Natural killer cell (primary cell): Measurements from ENCODE around the gene ATP5F1E. TPM values are rescaled to one million over a fixed set of nuclear protein-coding genes. Genes with fewer than 3 reads are reported as not detected.
A peak's percentile ranks its signal among the peaks of the same experiment; 100 is the strongest.

Experiments used
- ATAC-seq, 3 donors: fragments of 150-1000 bp in 2 of 3; fragments of 200-7000 bp in 1 of 3; cut with Tn5 transposase; 1 replicate in 1 of 3; 2 replicates in 2 of 3; pipeline ENCODE4 v1.10.0; 2021; ENCODE audit warnings: mild to moderate bottlenecking in 2 of 3, moderate library complexity in 2 of 3
- DNase-seq, 2 donors: peaks; one replicate each; pipeline versions ENCODE4 v3.0.0 to v3.0.0-alpha.2; 2013 to 2021; ENCODE audit warnings: mixed read lengths in 1 of 2
- H3K27ac ChIP-seq: one replicate; pipeline ENCODE4 v1.5.1; 2013; ENCODE audit warnings: mild to moderate bottlenecking, low read length
- H3K27me3 ChIP-seq: one replicate; pipeline ENCODE4 v1.6.1; 2013; ENCODE audit warnings: low read length; ENCODE audit not compliant: control insufficient read depth, insufficient read depth
- H3K36me3 ChIP-seq: one replicate; pipeline ENCODE4 v1.6.1; 2013; ENCODE audit warnings: low read length; ENCODE audit not compliant: control insufficient read depth, insufficient read depth
- H3K4me1 ChIP-seq: one replicate; pipeline ENCODE4 v1.6.1; 2013; ENCODE audit warnings: low read length; ENCODE audit not compliant: control insufficient read depth, insufficient read depth
- H3K4me3 ChIP-seq: one replicate; pipeline ENCODE4 v1.5.1; 2013; ENCODE audit warnings: low read length
- H3K9me3 ChIP-seq: one replicate; pipeline ENCODE4 v1.6.1; 2013; ENCODE audit warnings: low read length; ENCODE audit not compliant: control insufficient read depth, insufficient read depth
- H3K27ac Mint-ChIP-seq, 2 donors: one replicate each; pipeline ENCODE4 v1.8.0; 2022; ENCODE audit warnings: mild to moderate bottlenecking in 2 of 2, mixed read lengths in 2 of 2, moderate library complexity in 1 of 2
- H3K27me3 Mint-ChIP-seq, 2 donors: one replicate each; pipeline ENCODE4 v1.8.0; 2022; ENCODE audit warnings: low read depth in 2 of 2, mixed read lengths in 2 of 2
- H3K36me3 Mint-ChIP-seq: one replicate; pipeline ENCODE4 v1.8.0; 2022; ENCODE audit warnings: mixed read lengths
- H3K4me1 Mint-ChIP-seq, 2 donors: one replicate each; pipeline ENCODE4 v1.8.0; 2022; ENCODE audit warnings: mixed read lengths in 2 of 2
- H3K4me3 Mint-ChIP-seq: one replicate; pipeline ENCODE4 v1.8.0; 2022; ENCODE audit warnings: mild to moderate bottlenecking, moderate library complexity, mixed read lengths
- H3K9me3 Mint-ChIP-seq, 2 donors: one replicate each; pipeline ENCODE4 v1.8.0; 2022; ENCODE audit warnings: mixed read lengths in 2 of 2
- WGBS: methylation state at CpG from one replicate; pipeline ENCODE4 v1.1.7; 2013; ENCODE audit warnings: missing lambda C conversion rate; ENCODE audit not compliant: insufficient coverage; 5-methylcytosine and 5-hydroxymethylcytosine counted together
- intact Hi-C: fragments of 100-400 bp; cut with micrococcal nuclease; formaldehyde crosslinking; loops from one replicate; pipeline ENCODE4 v1.14.2; 2022
- total RNA-seq, 4 donors: library from RNA; stranded (reverse); fragments of 120-200 nt in 1 of 4; gene quantifications; one replicate each; pipeline versions ENCODE4 v1.2.3 to v1.2.4, GENCODE V29; 2013 to 2022
- TF ChIP-seq, protein P1 (sequence below): fragments of 200-600 bp; IDR thresholded peaks from one replicate; pipeline ENCODE4 v1.8.0; 2022; ENCODE audit warnings: antibody characterized with exemption

ATP5F1E gene
- total RNA-seq, 3 donors from 2014 or later (not counting 1 experiment from before 2014, with no cell fraction given), result 45.9 to 58.0 (median 50.8) TPM

DNA sequence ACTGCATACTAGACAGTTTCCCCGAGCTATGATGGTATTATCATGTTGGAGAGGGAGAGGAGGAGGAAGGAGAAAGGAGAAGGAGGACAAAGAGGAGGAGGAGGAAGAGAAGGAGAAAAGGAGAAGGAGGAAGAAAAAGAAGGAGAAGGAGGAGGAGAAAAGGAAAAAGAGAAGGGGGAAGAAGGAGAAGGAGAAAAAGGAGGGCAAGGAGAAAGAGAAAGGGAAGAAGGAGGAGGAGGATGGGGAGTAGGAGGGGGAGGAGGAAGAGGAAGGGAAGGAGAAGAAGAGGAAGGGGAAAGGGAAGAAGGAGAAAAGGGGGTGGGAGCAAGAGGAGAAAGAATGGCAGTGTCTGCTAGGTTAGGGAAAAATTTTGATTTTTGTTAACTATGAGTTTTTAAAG is 45.6 kb upstream of the ATP5F1E start:
- TF ChIP-seq, protein P1, sequence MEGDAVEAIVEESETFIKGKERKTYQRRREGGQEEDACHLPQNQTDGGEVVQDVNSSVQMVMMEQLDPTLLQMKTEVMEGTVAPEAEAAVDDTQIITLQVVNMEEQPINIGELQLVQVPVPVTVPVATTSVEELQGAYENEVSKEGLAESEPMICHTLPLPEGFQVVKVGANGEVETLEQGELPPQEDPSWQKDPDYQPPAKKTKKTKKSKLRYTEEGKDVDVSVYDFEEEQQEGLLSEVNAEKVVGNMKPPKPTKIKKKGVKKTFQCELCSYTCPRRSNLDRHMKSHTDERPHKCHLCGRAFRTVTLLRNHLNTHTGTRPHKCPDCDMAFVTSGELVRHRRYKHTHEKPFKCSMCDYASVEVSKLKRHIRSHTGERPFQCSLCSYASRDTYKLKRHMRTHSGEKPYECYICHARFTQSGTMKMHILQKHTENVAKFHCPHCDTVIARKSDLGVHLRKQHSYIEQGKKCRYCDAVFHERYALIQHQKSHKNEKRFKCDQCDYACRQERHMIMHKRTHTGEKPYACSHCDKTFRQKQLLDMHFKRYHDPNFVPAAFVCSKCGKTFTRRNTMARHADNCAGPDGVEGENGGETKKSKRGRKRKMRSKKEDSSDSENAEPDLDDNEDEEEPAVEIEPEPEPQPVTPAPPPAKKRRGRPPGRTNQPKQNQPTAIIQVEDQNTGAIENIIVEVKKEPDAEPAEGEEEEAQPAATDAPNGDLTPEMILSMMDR, result no peak
- Histone ChIP-seq H3K27me3 (peaks cover 8% of the 10 kb centered on the region), H3K4me1 (peaks cover 11% of the 10 kb centered on the region), H3K9me3 (no peaks in the 10 kb centered on the region), H3K27ac (no peak overlapping the region), H3K36me3 (no peaks in the 10 kb centered on the region), H3K4me3 (no peak overlapping the region)
- H3K27me3 Mint-ChIP-seq, result peaks cover 21 to 45% of the 10 kb centered on the region in 2 donors
- no peak overlapping the region for H3K27ac Mint-ChIP-seq
- intact Hi-C loops, result no loop called here
- no peak overlapping the region for H3K4me3 Mint-ChIP-seq
- no peaks in the 10 kb centered on the region for H3K36me3 Mint-ChIP-seq
- 56% methylated on average over 1 of the region's 1 CpG for WGBS
- DNase-seq (no peak), ATAC-seq (no peak)
- H3K9me3 Mint-ChIP-seq, result no peaks in the 10 kb centered on the region
- H3K4me1 Mint-ChIP-seq, result peaks cover 5 to 19% of the 10 kb centered on the region in 2 donors

DNA sequence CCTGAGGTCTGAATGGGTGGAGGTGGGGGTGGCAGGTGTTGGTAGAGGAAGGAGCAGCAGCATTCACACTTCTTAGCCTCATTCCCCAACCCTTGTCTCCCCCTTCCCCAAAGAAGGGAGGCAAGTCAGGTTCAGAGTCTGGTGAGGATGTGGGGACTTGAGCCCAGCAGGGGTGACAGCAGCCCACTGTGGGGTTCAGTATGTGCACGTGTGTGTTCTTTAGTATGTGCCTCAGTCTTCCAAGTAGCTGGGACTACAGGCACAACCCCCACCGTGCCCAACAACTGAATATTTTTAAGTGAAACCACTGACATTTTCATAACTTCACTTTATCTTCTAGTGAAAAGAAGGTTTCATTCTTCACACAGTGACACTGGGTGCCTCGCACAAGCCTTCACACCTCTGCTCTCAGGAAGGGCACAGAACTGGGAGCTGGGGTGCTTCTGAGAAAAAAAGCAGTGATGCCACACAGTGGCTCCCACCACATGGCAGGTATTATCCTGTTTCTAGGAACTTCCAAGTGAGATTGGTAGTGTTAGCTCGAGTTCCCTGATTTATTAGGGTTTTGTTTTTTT is 43.9 kb upstream of the ATP5F1E start:
- Mint-ChIP-seq H3K27me3 (peaks cover 20 to 41% of the 10 kb centered on the region in 2 donors), H3K4me3 (no peak overlapping the region), H3K36me3 (no peaks in the 10 kb centered on the region), H3K27ac (peak overlapping the region in 1 of 2 donors; percentile 66), H3K9me3 (no peaks in the 10 kb centered on the region), H3K4me1 (peaks cover 5 to 19% of the 10 kb centered on the region in 2 donors)
- H3K4me1 ChIP-seq, result peaks cover 12% of the 10 kb centered on the region
- H3K4me3 ChIP-seq, result no peak overlapping the region
- TF ChIP-seq, protein P1, result no peak
- DNase-seq (no peak), ATAC-seq (peak; percentile 68 to 77 (median 73))
- WGBS, result 46% methylated on average over 4 of the region's 4 CpGs
- no peaks in the 10 kb centered on the region for H3K36me3 ChIP-seq
- H3K27me3 ChIP-seq, result peaks cover 6% of the 10 kb centered on the region
- H3K27ac ChIP-seq, result no peak overlapping the region
- H3K9me3 ChIP-seq, result no peaks in the 10 kb centered on the region
- intact Hi-C loops, result no loop called here

DNA sequence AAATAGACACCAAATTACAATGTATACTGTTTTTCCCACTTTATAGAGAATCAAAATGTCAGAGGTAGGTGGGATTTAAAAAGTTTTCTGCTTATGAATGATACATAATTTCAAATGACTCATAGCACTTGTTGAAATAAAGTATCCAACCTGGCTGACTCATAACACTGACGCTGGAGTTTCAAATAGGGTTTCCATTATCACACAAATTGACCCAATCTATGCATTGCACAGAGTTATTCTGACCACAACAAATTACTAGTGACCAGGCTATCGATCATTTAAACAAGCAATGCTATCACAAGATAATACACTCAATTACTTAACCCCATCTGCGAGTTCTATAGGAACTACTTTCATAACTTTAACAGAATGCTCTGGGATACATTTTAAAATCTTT is 42.3 kb upstream of the ATP5F1E start:
- H3K9me3 ChIP-seq, result no peaks in the 10 kb centered on the region
- ATAC-seq (no peak), DNase-seq (no peak)
- Mint-ChIP-seq H3K4me1 (peaks cover 5 to 19% of the 10 kb centered on the region in 2 donors), H3K9me3 (no peaks in the 10 kb centered on the region), H3K4me3 (no peak overlapping the region), H3K27me3 (peaks cover 22 to 39% of the 10 kb centered on the region in 2 donors), H3K27ac (no peak overlapping the region), H3K36me3 (no peaks in the 10 kb centered on the region)
- H3K4me1 ChIP-seq, result peaks cover 13% of the 10 kb centered on the region
- no peak overlapping the region for H3K27ac ChIP-seq
- WGBS, result 47% methylated on average over 3 of the region's 3 CpGs
- H3K27me3 ChIP-seq, result peaks cover 6% of the 10 kb centered on the region
- intact Hi-C loops, result no loop called here
- TF ChIP-seq, protein P1, result no peak
- no peak overlapping the region for H3K4me3 ChIP-seq
- no peaks in the 10 kb centered on the region for H3K36me3 ChIP-seq

DNA sequence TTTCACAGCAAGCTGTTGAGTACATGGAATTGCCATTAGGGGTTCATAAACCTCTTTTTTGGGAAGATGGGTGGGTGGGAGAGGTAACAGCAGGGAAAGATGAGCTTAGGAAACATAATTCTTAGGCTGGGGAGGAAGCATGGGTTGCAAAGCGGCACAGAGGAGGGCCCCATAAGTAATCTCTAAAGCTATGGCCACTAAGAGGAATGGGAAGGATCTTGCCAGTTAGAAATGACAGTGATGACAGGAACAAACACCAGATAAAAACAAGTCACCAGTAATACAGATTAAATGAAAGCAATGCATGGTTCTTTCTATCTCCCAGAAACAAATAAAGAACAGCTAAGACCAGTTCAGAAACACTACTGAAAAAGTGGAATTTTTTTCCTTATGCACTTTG is 41.4 kb upstream of the ATP5F1E start:
- Mint-ChIP-seq H3K4me1 (peaks cover 5 to 19% of the 10 kb centered on the region in 2 donors), H3K36me3 (no peaks in the 10 kb centered on the region), H3K27me3 (peaks cover 21 to 41% of the 10 kb centered on the region in 2 donors), H3K27ac (no peak overlapping the region), H3K4me3 (no peak overlapping the region), H3K9me3 (no peaks in the 10 kb centered on the region)
- Histone ChIP-seq H3K36me3 (no peaks in the 10 kb centered on the region), H3K27me3 (peaks cover 6% of the 10 kb centered on the region), H3K9me3 (no peaks in the 10 kb centered on the region), H3K4me3 (no peak overlapping the region), H3K27ac (no peak overlapping the region), H3K4me1 (peaks cover 13% of the 10 kb centered on the region)
- ATAC-seq (no peak), DNase-seq (no peak)
- WGBS, result 100% methylated on average over 1 of the region's 1 CpG
- TF ChIP-seq, protein P1, result no peak
- intact Hi-C loops, result no loop called here
